ENCODE measurements around the gene S100PBP.

S100PBP gene

GRCh38 chr1:32877211-32878110 lies 60.0 kb downstream of the S100PBP start:
- Mint-ChIP-seq H3K36me3 (ENCODE audit: low read depth) (no peaks in the 10 kb centered on the region), H3K27ac (no peak overlapping the region), H3K4me1 (peaks cover 45% of the 10 kb centered on the region), H3K9me3 (no peaks in the 10 kb centered on the region), H3K27me3 (ENCODE audit: low read depth, poor library complexity) (no peaks in the 10 kb centered on the region), H3K4me3 (no peak overlapping the region)
- no peak for DNase-seq
- no peak for TF ChIP-seq CTCF (IDR thresholded peaks at IDR 0.05)

- H3K9me3 Mint-ChIP-seq = no peaks in the 10 kb centered on the region
- H3K4me1 Mint-ChIP-seq = peaks cover 40% of the 10 kb centered on the region
- DNase-seq = no peak
- no peak overlapping the region for H3K4me3 Mint-ChIP-seq
- TF ChIP-seq CTCF (IDR thresholded peaks at IDR 0.05) = no peak
- no peaks in the 10 kb centered on the region for H3K36me3 Mint-ChIP-seq (ENCODE audit: low read depth)
- no peaks in the 10 kb centered on the region for H3K27me3 Mint-ChIP-seq (ENCODE audit: low read depth, poor library complexity)
- H3K27ac Mint-ChIP-seq = no peak overlapping the region
These were observed 60.7 kb downstream of the S100PBP start for GRCh38 chr1:32878183-32878582.

- TF ChIP-seq CTCF (IDR thresholded peaks at IDR 0.05) = no peak
- H3K36me3 Mint-ChIP-seq (ENCODE audit: low read depth) = no peaks in the 10 kb centered on the region
- H3K4me3 Mint-ChIP-seq = no peak overlapping the region
- H3K9me3 Mint-ChIP-seq = no peaks in the 10 kb centered on the region
- DNase-seq = no peak
- H3K27me3 Mint-ChIP-seq (ENCODE audit: low read depth, poor library complexity) = no peaks in the 10 kb centered on the region
- H3K27ac Mint-ChIP-seq = no peak overlapping the region
- peaks cover 43% of the 10 kb centered on the region for H3K4me1 Mint-ChIP-seq
These were observed 61.2 kb downstream of the S100PBP start for GRCh38 chr1:32878637-32879041.

- H3K27ac Mint-ChIP-seq = no peak overlapping the region
- TF ChIP-seq CTCF (IDR thresholded peaks at IDR 0.05) = no peak
- DNase-seq = no peak
- H3K9me3 Mint-ChIP-seq = no peaks in the 10 kb centered on the region
- H3K36me3 Mint-ChIP-seq (ENCODE audit: low read depth) = no peaks in the 10 kb centered on the region
- H3K4me3 Mint-ChIP-seq = no peak overlapping the region
- H3K4me1 Mint-ChIP-seq = peaks cover 40% of the 10 kb centered on the region
- peaks cover 22% of the 10 kb centered on the region for H3K27me3 Mint-ChIP-seq (ENCODE audit: low read depth, poor library complexity)
These were observed 63.8 kb downstream of the S100PBP start for GRCh38 chr1:32881291-32881690.

- Mint-ChIP-seq H3K27ac (no peak overlapping the region), H3K4me3 (no peak overlapping the region), H3K27me3 (ENCODE audit: low read depth, poor library complexity) (peaks cover 30% of the 10 kb centered on the region), H3K9me3 (no peaks in the 10 kb centered on the region), H3K4me1 (peaks cover 34% of the 10 kb centered on the region), H3K36me3 (ENCODE audit: low read depth) (no peaks in the 10 kb centered on the region)
- TF ChIP-seq CTCF (IDR thresholded peaks at IDR 0.05) = no peak
- no peak for DNase-seq
These were observed 64.7 kb downstream of the S100PBP start for GRCh38 chr1:32881871-32882850.

Data from nephron progenitor cell (in vitro differentiated cells).